Stimulated activated memory B cell treated with anti-CD40 and anti-IgM and Interleukin-4, amounts not matched to agents 10 μg/mL and 1 μg/mL and 100 μg/mL, for 72 hours (primary cell): ENCODE data around the gene SCAMP5.

Source experiments
- ATAC-seq: fragments of 150-1000 bp; cut with Tn5 transposase; 2 replicates; pipeline ENCODE4 v1.10.0; 2021
- H3K27ac Mint-ChIP-seq: one replicate; pipeline ENCODE4 v1.8.0; 2022; ENCODE audit warnings: mild to moderate bottlenecking, mixed read lengths
- H3K27me3 Mint-ChIP-seq: one replicate; pipeline ENCODE4 v1.8.0; 2022; ENCODE audit warnings: mixed read lengths
- H3K36me3 Mint-ChIP-seq: one replicate; pipeline ENCODE4 v1.8.0; 2022; ENCODE audit warnings: mixed read lengths
- H3K4me1 Mint-ChIP-seq: one replicate; pipeline ENCODE4 v1.8.0; 2022; ENCODE audit warnings: mixed read lengths
- H3K4me3 Mint-ChIP-seq: one replicate; pipeline ENCODE4 v1.8.0; 2022; ENCODE audit warnings: mild to moderate bottlenecking, moderate library complexity, mixed read lengths
- H3K9me3 Mint-ChIP-seq: one replicate; pipeline ENCODE4 v1.8.0; 2022; ENCODE audit warnings: mixed read lengths

Gene SCAMP5, protein sequence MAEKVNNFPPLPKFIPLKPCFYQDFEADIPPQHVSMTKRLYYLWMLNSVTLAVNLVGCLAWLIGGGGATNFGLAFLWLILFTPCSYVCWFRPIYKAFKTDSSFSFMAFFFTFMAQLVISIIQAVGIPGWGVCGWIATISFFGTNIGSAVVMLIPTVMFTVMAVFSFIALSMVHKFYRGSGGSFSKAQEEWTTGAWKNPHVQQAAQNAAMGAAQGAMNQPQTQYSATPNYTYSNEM

DNA sequence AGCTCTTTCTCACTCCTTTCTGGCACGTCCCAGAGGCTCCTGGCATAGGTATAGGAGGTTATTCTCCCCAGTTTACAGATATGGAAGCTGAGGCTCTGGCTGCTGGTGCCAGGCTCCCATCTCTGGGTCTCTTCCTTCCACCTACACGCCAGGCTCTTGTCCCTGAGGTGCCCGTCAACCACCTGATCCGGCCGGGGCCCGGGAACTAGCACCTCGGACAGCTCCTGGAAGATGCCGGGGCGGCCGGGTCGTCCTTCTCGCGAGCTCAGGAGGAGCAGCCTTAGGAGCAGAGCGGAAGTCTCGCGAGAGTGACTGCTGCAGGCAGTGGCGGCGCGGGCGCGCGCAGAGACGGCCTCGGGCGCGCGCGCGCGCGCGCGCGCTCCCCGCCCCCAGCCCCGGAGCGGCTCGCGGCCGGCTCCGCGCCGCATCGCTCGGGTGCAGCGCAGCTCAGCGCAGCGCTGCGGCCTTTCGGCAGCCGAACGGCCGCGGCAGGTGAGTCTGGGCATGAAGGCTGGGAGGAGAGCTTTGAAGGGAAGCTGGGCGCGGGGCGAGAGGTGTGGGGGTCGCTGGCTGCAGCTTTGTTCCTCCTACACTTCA lies at the start of gene SCAMP5:
SCAMP5 (plus strand) TSS at position 382 of the 597 bp plus-strand sequence. CDS start 16,277 bp downstream, outside the sequence.
- Mint-ChIP-seq H3K27me3 (peaks cover 78% of the 10 kb centered on the region), H3K9me3 (peaks cover 3% of the 10 kb centered on the region), H3K27ac (no peak within 1 kb of the TSS), H3K4me3 (peak within 1 kb of the TSS; percentile 72), H3K4me1 (peaks cover 27% of the 10 kb centered on the region), H3K36me3 (no peaks in the 10 kb centered on the region)
- peak; percentile 89 for ATAC-seq

DNA sequence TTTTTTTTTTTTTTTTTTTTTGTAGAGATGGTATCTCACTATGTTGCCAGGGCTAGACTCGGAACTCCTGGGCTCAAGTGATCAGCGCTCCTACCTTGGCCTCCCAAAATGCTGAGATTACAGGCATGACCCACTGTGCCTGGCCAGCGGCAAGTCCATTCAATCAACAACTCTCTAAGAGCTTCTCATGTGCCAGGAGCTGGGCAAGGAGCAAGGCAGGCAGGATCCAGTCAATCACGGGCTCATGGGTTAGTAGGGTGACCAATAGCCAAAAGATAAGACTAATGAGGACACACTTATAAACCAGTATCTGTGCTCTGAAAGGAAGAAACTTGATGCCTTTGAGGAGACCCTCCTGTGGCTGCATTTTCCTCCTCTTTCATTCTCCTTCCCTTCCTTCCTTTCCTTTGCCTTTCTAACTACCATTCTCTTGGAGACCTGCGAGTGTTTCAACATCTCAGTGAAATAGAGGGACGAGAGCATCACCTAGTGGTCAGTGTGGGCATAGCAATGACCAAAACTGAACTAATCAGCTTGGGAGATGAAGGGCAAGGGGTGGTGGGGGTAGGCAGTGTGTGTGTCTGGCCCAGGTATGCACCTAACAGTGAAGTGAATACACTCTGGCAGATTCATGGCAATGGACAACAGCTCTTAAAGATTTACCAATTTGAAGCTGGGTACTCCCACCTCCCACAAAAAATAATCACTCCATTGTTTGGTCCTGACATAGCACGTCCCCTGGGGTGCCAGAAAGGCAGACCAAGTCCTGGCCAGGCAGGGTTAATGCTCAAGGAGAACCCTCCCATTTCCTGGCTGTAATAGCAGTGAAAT lies 45.1 kb upstream of the SCAMP5 start:
- peaks cover 7% of the 10 kb centered on the region for H3K27me3 Mint-ChIP-seq
- H3K9me3 Mint-ChIP-seq, result no peaks in the 10 kb centered on the region
- ATAC-seq, result peak; percentile 75
- H3K4me1 Mint-ChIP-seq, result peaks cover 6% of the 10 kb centered on the region
- no peaks in the 10 kb centered on the region for H3K36me3 Mint-ChIP-seq
- no peak overlapping the region for H3K4me3 Mint-ChIP-seq
- no peak overlapping the region for H3K27ac Mint-ChIP-seq

DNA sequence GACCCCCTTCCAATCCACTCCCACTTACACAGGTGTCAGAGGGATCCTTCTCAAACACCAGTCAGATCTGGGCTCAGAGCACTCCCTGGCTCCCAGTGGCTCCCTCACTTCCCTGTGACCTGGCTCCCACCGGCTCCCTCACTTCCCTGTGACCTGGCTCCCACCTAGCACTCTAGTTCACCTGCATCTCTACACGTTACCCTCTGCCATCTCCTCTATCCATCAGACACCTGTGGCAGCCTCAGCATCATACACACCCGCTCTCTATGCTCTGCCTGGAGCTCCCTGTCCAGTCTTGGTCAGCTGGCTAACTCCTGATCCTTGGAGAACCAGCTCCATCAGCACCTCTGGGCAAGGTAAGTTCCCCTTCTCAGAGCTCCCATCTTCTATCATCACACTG lies 44.4 kb upstream of the SCAMP5 start:
- H3K27ac Mint-ChIP-seq, result no peak overlapping the region
- H3K4me3 Mint-ChIP-seq, result no peak overlapping the region
- H3K4me1 Mint-ChIP-seq, result peaks cover 13% of the 10 kb centered on the region
- ATAC-seq, result no peak
- H3K36me3 Mint-ChIP-seq, result no peaks in the 10 kb centered on the region
- H3K9me3 Mint-ChIP-seq, result no peaks in the 10 kb centered on the region
- H3K27me3 Mint-ChIP-seq, result peaks cover 12% of the 10 kb centered on the region

DNA sequence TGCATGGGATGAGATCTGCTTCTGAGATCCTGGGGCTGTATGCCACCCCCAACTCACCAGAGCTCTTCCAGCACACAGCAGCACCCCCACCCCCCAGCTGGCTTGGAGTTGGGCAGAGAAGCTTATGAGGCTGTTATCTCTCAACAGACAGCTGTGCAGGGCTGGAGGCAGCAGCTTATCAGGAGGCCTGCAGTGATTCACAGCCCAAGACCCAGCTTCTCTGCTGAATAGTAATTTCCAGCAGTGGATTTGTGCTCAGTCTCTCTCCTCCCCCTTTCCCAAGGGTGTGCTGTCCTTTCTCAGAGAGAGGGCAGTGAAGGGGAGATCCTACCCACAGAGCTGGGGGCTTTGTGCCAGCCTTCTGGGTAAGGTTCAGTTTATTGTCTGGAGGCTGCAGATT lies 40.8 kb upstream of the SCAMP5 start:
- no peak overlapping the region for H3K4me3 Mint-ChIP-seq
- no peaks in the 10 kb centered on the region for H3K36me3 Mint-ChIP-seq

DNA sequence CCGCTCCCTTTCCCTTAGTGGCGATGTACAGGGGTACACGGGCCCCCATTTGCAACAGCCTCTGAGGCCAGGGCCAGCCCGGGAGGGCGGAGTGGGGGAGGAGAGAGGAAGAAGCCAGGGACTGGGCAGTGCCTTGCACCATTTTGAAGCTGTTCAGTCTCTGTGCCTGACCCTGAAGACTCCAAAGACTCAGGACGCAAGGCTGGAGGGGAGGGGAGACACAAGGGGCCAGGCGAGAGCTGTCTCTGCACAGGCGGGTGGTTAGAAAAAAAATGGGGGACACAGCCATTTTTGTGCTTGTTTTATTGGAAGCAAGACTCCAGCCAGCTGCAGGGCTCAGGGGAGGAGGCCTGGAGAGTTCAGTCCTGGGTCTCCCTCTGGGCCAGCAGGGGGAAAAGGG lies 40.3 kb upstream of the SCAMP5 start:
- ATAC-seq, result no peak
- Mint-ChIP-seq H3K4me1 (peaks cover 39% of the 10 kb centered on the region), H3K36me3 (no peaks in the 10 kb centered on the region), H3K9me3 (no peaks in the 10 kb centered on the region), H3K4me3 (peak overlapping the region; percentile 10), H3K27ac (no peak overlapping the region), H3K27me3 (peaks cover 44% of the 10 kb centered on the region)

More for the DNA sequence above, 40.8 kb upstream of the SCAMP5 start:
- Mint-ChIP-seq H3K27me3 (peaks cover 39% of the 10 kb centered on the region), H3K4me1 (peaks cover 36% of the 10 kb centered on the region), H3K27ac (no peak overlapping the region), H3K9me3 (no peaks in the 10 kb centered on the region)
- ATAC-seq, result no peak

DNA sequence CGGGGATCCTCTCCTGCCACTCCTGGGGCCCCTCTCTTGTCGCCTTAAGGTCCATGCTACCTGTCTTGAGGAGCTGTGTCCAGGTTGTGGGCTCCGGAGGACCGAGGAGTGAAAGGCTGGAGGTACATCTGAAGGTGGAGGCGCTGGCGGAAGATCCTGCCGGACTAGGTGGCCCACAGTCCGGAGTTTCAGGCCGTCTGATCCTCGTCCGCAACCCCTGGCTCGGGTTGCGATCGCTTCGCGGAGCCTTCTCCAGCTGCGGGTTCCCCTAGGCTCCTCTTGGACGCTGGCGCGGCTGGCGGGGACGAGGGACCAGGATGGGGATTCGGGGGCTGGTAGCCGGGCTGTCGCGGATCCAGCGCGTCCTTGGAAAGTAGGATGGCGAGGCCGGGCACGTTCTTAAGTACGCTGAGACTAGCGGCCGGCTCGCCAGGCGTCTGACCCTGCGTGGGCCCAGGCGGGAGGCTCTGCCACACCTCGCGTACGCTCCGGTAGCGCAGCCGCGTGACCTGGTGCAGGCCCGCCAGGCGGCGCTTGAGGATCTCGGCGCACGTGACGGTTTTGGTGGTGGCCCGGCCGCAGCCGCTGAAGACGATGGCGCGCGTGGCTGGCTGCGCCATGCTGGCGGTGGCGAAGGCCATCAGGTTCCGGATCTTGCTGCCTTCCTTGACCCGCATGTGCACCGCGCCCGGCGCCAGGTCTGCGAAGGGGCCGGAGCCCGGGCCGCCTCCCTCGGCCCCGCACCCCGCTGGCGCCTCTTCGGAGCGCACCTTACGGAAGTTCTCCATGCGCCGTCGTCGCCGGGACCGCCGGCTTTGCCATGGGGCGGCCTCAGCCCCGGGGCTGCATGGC lies 39.3 kb upstream of the SCAMP5 start:
- Mint-ChIP-seq H3K27ac (no peak overlapping the region), H3K4me1 (peaks cover 39% of the 10 kb centered on the region), H3K4me3 (peak overlapping the region; percentile 60), H3K27me3 (peaks cover 52% of the 10 kb centered on the region), H3K36me3 (no peaks in the 10 kb centered on the region), H3K9me3 (no peaks in the 10 kb centered on the region)
- ATAC-seq, result peak; percentile 74

DNA sequence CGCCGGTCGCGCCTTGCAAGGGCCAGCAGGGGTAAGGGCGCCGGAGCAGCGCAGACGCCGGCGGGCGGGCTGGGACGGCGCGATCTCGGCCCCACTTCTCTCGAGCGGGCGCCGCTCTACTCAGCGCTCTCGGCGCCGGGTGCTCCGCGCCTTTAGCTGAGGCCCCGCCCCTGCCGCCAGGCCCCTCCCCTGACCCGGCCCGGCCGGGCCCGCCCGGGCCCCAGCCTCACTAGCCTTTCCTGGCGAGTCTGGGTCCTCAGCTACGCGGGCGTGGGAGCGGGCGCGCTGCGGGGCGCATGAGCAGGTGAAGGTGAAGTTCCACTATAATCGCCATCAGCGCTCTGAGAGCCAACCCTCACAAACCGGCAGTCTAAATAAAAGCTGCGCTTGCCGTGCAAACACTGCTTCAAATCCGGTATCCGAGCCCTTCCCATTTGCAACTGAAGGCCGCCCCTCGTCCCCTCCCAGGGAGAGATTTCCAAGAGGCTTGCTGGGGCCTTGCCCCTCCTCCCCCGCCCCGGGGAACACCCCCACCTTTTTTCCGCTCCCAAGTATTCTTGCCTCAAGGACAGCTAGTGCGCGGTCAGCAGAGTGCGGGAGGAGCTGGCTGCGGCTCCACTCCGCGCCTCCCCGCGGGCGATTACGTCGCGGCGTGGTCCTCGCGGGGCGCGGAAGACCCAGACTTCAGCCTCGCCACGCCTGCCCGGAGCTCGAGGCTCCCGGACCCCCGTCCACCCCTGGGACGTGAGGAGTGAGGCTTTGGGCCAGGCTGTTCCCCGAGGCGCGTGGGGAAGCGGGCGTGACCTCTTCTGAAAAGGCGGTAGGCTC lies 38.5 kb upstream of the SCAMP5 start, which contains the start of gene RPP25:
RPP25 (minus strand) TSS at position 125 of the 828 bp plus-strand sequence. CDS start 189 bp downstream, outside the sequence.
- Mint-ChIP-seq H3K27me3 (peaks cover 60% of the 10 kb centered on the region), H3K36me3 (no peaks in the 10 kb centered on the region), H3K27ac (no peak within 1 kb of the TSS), H3K4me1 (peaks cover 39% of the 10 kb centered on the region), H3K9me3 (no peaks in the 10 kb centered on the region), H3K4me3 (peak within 1 kb of the TSS; percentile 74)
- ATAC-seq, result peak; percentile 94

DNA sequence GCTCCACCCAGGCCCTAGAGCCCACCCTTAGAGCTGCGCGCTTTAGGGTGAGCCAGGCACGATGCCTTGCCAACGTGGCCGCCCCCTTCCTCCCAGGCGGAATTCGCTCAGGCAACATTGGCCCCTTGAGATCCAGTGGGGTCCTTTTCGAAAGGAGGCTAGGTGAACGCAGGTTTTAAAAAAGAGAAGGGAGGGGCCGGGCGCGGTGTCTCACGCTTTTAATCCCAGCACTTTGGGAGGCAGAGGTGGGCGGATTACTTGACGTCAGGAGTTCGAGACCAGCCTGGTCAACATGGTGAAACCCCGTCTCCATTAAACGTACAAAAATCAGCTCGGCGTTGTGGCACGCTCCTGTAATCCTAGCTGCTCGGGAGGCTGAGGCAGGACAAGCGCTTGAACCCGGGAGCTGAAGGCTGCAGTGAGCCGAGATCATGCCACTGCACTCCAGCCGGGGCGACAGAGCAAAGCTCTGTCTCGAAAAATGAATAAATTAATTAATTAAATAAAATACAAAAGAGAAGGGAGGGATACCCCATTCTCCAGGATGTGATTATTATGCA lies 37.8 kb upstream of the SCAMP5 start:
- no peak for ATAC-seq
- H3K9me3 Mint-ChIP-seq, result no peaks in the 10 kb centered on the region
- peaks cover 67% of the 10 kb centered on the region for H3K27me3 Mint-ChIP-seq
- no peaks in the 10 kb centered on the region for H3K36me3 Mint-ChIP-seq
- H3K4me3 Mint-ChIP-seq, result peak overlapping the region; percentile 74
- peaks cover 39% of the 10 kb centered on the region for H3K4me1 Mint-ChIP-seq
- no peak overlapping the region for H3K27ac Mint-ChIP-seq

DNA sequence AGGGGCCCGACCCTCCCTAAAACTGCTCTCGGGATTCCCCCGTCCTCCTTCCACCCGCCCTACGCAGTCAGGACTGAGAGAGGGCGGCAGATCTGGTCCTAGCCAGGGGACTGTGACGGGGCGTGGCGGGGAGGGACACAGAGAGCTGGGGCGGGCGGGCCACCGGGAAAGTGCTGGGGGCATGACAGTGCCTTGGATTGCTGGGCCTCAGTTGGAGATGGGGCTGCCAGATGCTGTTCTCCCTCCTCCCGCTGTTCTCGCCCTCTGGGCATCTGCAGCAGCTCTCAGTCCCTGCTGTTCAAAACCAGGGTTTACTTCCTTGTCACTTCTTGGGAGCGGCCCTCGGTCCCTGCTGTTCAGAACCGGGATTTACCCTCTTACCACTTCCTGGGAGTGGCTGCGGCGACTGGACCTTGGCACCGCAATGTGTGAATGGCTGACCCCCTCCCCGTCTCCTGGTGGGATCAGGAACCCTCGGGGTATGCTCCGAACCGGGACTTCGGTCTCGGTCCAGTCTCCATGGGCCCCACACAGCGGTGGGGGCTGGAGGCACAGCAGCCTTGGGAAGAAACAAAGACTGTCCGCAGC lies 36.9 kb upstream of the SCAMP5 start:
- peaks cover 75% of the 10 kb centered on the region for H3K27me3 Mint-ChIP-seq
- no peak overlapping the region for H3K27ac Mint-ChIP-seq
- ATAC-seq, result no peak
- H3K36me3 Mint-ChIP-seq, result no peaks in the 10 kb centered on the region
- H3K4me1 Mint-ChIP-seq, result peaks cover 39% of the 10 kb centered on the region
- no peak overlapping the region for H3K4me3 Mint-ChIP-seq
- H3K9me3 Mint-ChIP-seq, result no peaks in the 10 kb centered on the region

DNA sequence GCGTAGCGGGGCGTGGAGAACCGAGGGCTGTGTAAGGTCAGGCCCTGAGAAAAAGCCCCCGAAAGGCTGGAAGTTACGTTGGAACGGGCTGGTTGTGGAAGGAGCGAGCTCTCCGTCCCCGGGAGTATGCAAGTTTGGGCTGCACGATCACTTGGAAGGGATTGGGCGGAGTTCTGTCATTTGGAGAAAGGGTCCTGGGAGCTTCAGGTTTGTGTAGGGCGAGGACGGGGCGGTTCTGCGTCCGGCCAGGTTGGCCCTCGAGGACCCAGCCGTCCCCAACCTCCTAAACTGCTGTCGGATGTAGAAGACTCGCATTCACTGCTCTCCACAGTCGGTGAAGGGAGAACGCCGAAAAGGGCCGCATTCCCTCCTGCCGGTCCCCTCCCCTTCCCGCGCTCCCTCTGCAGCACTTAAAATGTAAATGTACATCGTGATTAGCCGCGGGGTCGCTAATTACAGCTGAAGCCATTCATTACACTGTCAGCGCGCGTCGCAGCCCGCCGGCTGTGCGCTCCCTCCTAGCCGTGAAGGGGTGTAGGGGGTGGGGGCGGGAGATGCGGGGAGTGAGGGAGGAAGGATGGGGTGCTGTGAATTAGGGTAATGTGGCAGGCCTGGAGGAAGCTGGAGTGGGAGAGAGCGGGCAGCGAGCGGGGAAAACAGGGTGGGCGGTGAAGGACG lies 36.3 kb upstream of the SCAMP5 start:
- Mint-ChIP-seq H3K27ac (no peak overlapping the region), H3K9me3 (no peaks in the 10 kb centered on the region), H3K36me3 (no peaks in the 10 kb centered on the region), H3K4me1 (peaks cover 39% of the 10 kb centered on the region), H3K4me3 (no peak overlapping the region), H3K27me3 (peaks cover 75% of the 10 kb centered on the region)
- ATAC-seq, result no peak

DNA sequence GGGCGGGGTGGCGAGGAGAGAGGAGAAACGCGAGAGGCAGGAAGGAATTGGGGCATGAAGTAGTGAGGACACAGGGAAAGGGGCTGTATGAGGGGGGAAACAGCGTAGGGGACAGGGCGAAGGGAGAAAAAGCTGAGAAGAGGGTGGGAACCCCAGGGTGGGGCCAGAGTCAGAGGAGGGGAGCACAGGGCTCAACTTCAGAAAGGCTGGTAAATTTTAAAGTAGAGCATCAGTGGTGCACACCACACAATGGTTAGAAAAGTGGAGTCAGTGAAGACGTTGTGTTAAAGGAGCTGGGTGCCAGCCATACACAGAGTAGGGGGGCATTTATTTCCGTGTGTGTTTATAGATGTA lies 35.8 kb upstream of the SCAMP5 start:
- Mint-ChIP-seq H3K36me3 (no peaks in the 10 kb centered on the region), H3K27me3 (peaks cover 75% of the 10 kb centered on the region), H3K4me1 (peaks cover 39% of the 10 kb centered on the region), H3K27ac (no peak overlapping the region), H3K4me3 (no peak overlapping the region), H3K9me3 (no peaks in the 10 kb centered on the region)
- ATAC-seq, result no peak

DNA sequence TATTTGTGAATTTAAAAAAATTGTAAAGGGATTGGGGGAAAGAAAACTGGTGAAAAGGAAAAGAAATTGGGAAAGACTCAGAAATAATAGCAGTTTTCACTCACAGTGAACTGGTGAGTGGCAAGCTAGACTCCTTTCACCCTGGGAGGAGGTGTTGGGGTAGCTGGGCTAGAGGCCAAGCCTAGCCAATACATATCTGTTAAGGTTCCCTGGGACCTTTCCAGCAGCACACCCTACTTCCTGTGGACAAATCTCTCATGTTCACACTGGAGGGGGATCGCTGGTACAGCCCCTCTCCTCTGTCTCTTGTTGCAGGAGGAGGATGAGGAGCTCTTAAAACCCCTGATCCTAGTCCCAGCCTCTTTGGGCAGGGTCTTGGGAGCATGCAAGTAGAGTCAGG lies 35.1 kb upstream of the SCAMP5 start:
- peaks cover 68% of the 10 kb centered on the region for H3K27me3 Mint-ChIP-seq

DNA sequence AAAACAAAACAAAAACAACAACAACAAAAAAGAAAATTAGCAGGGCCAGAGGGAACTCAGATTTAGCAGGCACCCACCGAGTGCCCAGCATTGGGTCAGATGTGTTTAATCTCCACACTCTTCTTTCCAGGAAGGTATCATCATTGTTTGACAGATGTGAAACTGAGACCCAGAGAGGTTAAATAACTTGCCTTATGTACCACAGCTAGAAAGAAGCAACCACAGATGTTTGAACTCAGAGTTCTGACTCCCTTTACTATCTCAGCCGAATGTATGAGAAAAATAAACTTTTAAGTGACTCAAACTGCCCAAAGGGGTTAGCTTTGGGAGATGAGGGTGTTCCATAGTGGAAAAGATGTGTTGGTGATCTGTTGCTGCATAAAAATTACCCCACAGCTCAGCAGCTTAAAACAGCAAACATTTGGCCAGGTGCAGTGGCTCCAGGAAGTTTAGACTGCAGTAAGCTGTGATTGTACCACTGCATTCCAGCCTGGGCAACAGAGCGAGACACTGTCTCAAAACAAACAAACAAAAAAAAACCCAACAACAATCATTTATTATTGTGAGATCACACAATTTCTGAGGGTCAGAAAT lies 34.3 kb upstream of the SCAMP5 start:
- H3K36me3 Mint-ChIP-seq, result no peaks in the 10 kb centered on the region
- no peak overlapping the region for H3K4me3 Mint-ChIP-seq
- no peak for ATAC-seq
- H3K4me1 Mint-ChIP-seq, result peaks cover 26% of the 10 kb centered on the region
- no peak overlapping the region for H3K27ac Mint-ChIP-seq
- H3K27me3 Mint-ChIP-seq, result peaks cover 63% of the 10 kb centered on the region
- no peaks in the 10 kb centered on the region for H3K9me3 Mint-ChIP-seq

More for the DNA sequence above, 35.1 kb upstream of the SCAMP5 start:
- Mint-ChIP-seq H3K4me3 (no peak overlapping the region), H3K4me1 (peaks cover 33% of the 10 kb centered on the region), H3K27ac (no peak overlapping the region), H3K9me3 (no peaks in the 10 kb centered on the region), H3K36me3 (no peaks in the 10 kb centered on the region)
- ATAC-seq, result no peak
